Measurements from ENCODE around the gene RNLS. TPM values are rescaled to one million over a fixed set of nuclear protein-coding genes. Genes with fewer than 3 reads are reported as not detected.

Gene RNLS
- total RNA-seq, 1 experiment from 2014 or later: 8.1 TPM

DNA sequence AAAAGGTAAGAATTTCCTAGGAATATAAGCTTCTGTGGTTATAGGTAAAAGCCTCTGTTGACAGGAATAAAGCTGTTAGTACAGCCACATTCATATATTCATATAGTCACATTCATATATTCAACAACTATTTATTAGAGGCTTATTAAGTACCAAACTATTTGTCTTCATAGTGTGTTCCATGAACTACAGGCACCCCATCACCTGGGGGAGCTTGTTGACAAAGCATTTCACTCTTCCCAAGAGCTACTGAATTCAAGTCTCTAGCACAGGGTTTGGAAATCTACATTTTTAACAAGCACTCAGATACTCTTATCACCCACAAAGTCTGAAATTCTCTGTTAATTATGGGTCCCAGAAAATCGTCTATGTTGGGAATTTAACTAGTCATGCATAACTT is 110.6 kb downstream of the RNLS start:
- ChIA-PET CTCF (interaction anchor here (0.6 kb wide), 1 partner anchor 14 kb away, joined by 3 read pairs; no protein-coding TSS in a partner anchor), POLR2A (ENCODE audit: low non-redundant PET) (no interaction called here)
- Histone ChIP-seq H3K4me3 (ENCODE audit: low read depth, low read length, poor library complexity, severe bottlenecking) (no peak overlapping the region), H3K4me1 (ENCODE audit: insufficient read depth, low read length, poor library complexity, severe bottlenecking) (no peaks in the 10 kb centered on the region), H3K27me3 (replicated peaks; ENCODE audit: insufficient read depth, low read depth, low read length, poor library complexity) (peaks cover 4% of the 10 kb centered on the region), H3K27ac (ENCODE audit: low read depth, low read length, poor library complexity, severe bottlenecking) (no peak overlapping the region), H3K9me3 (ENCODE audit: low read depth, low read length, poor library complexity, severe bottlenecking) (no peaks in the 10 kb centered on the region), H3K36me3 (ENCODE audit: insufficient read depth, low read length, poor library complexity, severe bottlenecking) (no peaks in the 10 kb centered on the region)
- no peak for DNase-seq (ENCODE audit: low spot score)
- no TSS peak for BruUV-seq (replicated peaks)
- TF ChIP-seq EZH2 (IDR thresholded peaks at IDR 0.05; ENCODE audit: borderline replicate concordance, low read depth, low read length, poor library complexity, severe bottlenecking): no peak
- TF ChIP-seq, protein P1, sequence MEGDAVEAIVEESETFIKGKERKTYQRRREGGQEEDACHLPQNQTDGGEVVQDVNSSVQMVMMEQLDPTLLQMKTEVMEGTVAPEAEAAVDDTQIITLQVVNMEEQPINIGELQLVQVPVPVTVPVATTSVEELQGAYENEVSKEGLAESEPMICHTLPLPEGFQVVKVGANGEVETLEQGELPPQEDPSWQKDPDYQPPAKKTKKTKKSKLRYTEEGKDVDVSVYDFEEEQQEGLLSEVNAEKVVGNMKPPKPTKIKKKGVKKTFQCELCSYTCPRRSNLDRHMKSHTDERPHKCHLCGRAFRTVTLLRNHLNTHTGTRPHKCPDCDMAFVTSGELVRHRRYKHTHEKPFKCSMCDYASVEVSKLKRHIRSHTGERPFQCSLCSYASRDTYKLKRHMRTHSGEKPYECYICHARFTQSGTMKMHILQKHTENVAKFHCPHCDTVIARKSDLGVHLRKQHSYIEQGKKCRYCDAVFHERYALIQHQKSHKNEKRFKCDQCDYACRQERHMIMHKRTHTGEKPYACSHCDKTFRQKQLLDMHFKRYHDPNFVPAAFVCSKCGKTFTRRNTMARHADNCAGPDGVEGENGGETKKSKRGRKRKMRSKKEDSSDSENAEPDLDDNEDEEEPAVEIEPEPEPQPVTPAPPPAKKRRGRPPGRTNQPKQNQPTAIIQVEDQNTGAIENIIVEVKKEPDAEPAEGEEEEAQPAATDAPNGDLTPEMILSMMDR (conservative IDR thresholded peaks at IDR 0.05; ENCODE audit: low read depth, low read length): 0 out of 2 replicates have a peak, but pooled peaks have one; percentile 24
- intact Hi-C loops (cut with micrococcal nuclease; ENCODE audit: unreplicated experiment): no loop called here

DNA sequence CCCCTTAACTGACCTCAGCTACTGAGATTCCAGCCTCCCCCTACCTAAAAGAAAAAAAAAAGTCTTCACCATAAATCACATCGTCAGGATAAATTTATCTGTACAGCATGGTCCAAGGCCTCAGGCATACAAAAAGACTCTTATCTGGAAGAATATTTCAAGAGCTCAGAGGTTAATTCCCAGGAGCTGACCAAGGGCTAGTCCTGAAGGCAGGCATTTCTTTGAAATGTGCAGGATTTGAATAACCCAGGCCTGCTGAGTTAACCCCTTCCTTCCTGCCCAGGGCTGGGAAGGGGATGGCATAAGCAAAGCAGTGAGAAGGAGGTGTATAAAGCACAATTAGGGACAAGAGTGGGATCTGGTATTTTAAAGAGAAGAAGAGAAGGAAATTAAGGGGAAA is 111.2 kb downstream of the RNLS start:
- ChIA-PET POLR2A (ENCODE audit: low non-redundant PET) (no interaction called here), CTCF (no interaction called here)
- no peak for TF ChIP-seq EZH2 (IDR thresholded peaks at IDR 0.05; ENCODE audit: borderline replicate concordance, low read depth, low read length, poor library complexity, severe bottlenecking)
- TF ChIP-seq, protein P1 (conservative IDR thresholded peaks at IDR 0.05; ENCODE audit: low read depth, low read length): no peak
- Histone ChIP-seq H3K27me3 (replicated peaks; ENCODE audit: insufficient read depth, low read depth, low read length, poor library complexity) (peaks cover 4% of the 10 kb centered on the region), H3K4me1 (ENCODE audit: insufficient read depth, low read length, poor library complexity, severe bottlenecking) (no peaks in the 10 kb centered on the region), H3K36me3 (ENCODE audit: insufficient read depth, low read length, poor library complexity, severe bottlenecking) (no peaks in the 10 kb centered on the region), H3K27ac (ENCODE audit: low read depth, low read length, poor library complexity, severe bottlenecking) (no peak overlapping the region), H3K4me3 (ENCODE audit: low read depth, low read length, poor library complexity, severe bottlenecking) (no peak overlapping the region), H3K9me3 (ENCODE audit: low read depth, low read length, poor library complexity, severe bottlenecking) (no peaks in the 10 kb centered on the region)
- no TSS peak for BruUV-seq (replicated peaks)
- DNase-seq (ENCODE audit: low spot score): no peak
- intact Hi-C loops (cut with micrococcal nuclease; ENCODE audit: unreplicated experiment): no loop called here

DNA sequence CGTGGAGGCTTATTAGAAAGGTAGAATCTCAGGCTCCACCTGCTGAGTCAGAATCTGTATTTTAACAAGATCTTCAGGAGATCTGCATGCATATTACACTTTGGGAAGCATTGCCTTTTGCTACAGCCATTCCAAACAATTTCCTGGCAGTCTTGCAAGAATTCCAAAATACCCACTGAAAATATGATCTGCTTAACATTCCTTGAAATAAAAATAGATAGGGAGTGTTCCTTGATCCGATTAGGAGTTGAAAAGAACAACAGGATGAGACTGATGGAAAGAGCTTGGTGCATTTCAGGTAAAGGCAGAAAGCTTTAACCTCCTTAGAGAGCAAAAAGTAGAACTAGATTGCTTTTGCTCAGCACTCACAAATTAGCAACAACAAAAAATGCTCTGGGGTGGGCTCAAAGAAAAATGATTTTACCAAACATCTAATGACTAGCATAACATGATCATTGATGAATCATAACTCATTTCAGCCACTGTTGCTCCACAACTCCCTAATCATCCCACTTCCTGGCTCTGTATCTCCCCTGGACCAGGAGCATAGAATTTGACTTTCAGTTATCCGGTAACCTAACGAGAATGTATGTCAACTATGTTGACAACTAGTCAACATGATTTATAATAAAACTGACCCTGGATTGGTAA is 115.2 kb downstream of the RNLS start:
- no TSS peak for BruUV-seq (replicated peaks)
- Histone ChIP-seq H3K27me3 (replicated peaks; ENCODE audit: insufficient read depth, low read depth, low read length, poor library complexity) (no peaks in the 10 kb centered on the region), H3K9me3 (ENCODE audit: low read depth, low read length, poor library complexity, severe bottlenecking) (no peaks in the 10 kb centered on the region), H3K4me3 (ENCODE audit: low read depth, low read length, poor library complexity, severe bottlenecking) (no peak overlapping the region), H3K4me1 (ENCODE audit: insufficient read depth, low read length, poor library complexity, severe bottlenecking) (no peaks in the 10 kb centered on the region), H3K27ac (ENCODE audit: low read depth, low read length, poor library complexity, severe bottlenecking) (no peak overlapping the region), H3K36me3 (ENCODE audit: insufficient read depth, low read length, poor library complexity, severe bottlenecking) (no peaks in the 10 kb centered on the region)
- intact Hi-C loops (cut with micrococcal nuclease; ENCODE audit: unreplicated experiment): no loop called here
- POLR2A ChIA-PET (ENCODE audit: low non-redundant PET): no interaction called here
- TF ChIP-seq, protein P1 (conservative IDR thresholded peaks at IDR 0.05; ENCODE audit: low read depth, low read length): no peak
- no peak for TF ChIP-seq EZH2 (IDR thresholded peaks at IDR 0.05; ENCODE audit: borderline replicate concordance, low read depth, low read length, poor library complexity, severe bottlenecking)
- DNase-seq (ENCODE audit: low spot score): no peak
- CTCF ChIA-PET: no interaction called here

Data from A673 (cell line).